SK-N-SH (cell line): Measurements from ENCODE around the gene TRAF2.

Experiments
- CTCF ChIP-seq: fragments of 200-600 bp; sonication (generic); IDR thresholded peaks from 2 replicates; pipeline ENCODE4 v1.6.1; 2017; ENCODE audit warnings: antibody characterized with exemption, mild to moderate bottlenecking, moderate library complexity
- EZH2phosphoT487 ChIP-seq: fragments of 200-600 bp; sonication (generic); IDR thresholded peaks from 2 replicates; pipeline ENCODE4 v1.6.1; 2017; ENCODE audit warnings: low read depth, mixed run types, mild to moderate bottlenecking, antibody characterized with exemption, moderate library complexity, borderline replicate concordance
- FOXJ3 ChIP-seq: sonication (generic); formaldehyde crosslinking; IDR thresholded peaks from 2 replicates; pipeline ENCODE4 v1.5.1; 2020; ENCODE audit warnings: mild to moderate bottlenecking, missing genetic modification reagents
- JUND ChIP-seq: IDR thresholded peaks from 2 replicates; pipeline ENCODE4 v1.4.0; 2012
- REST ChIP-seq: IDR thresholded peaks from 2 replicates; pipeline ENCODE4 v1.6.1; 2012; ENCODE audit warnings: mild to moderate bottlenecking, low read depth, low read length, moderate library complexity
- RFX5 ChIP-seq: IDR thresholded peaks from 2 replicates; pipeline ENCODE4 v1.6.1; 2012; ENCODE audit warnings: mild to moderate bottlenecking, improper control_type of control experiment, low read length

DNA sequence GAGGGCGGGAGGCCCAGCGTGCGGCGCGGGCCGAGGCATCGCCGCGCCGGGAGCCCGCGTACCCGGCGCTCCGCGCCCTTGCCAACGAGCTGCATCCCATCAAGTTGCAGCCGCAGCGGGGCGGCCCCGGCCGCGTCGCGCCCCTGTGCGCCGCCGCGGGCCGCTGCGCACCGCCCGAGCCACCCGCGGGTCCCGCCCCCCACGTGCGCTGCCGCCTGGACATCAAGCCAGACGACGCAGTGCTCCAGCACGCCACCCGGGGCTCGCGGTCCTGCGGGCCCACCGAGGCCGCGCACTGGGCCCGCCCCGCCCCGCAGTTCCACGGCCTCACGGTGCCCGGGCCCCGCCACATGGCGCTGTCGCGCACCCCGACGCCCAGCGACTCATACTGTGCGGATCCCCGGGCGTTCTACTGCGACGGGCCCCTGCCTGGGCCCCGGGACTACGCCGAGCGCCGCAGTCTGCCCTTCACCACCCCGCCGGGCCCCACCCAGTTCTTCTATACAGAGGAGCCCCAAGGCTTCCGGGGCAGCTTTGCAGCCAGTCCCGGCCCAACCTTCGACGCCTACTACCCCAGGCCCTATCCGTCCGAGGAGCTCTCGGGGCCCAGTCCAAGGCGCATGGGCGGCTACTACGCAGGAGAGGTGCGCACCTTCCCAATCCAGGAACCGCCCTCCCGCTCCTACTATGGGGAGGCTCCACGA, 41.4 kb upstream of the TRAF2 start:
- TF ChIP-seq CTCF (no peak), JUND (no peak), FOXJ3 (CRISPR knock-in tag) (no peak), RFX5 (no peak), EZH2phosphoT487 (no peak), REST (no peak)
